Keratinocyte (primary cell): ENCODE measurements around the gene LY6G5B. TPM values are rescaled to one million over a fixed set of nuclear protein-coding genes. Genes with fewer than 3 reads are reported as not detected.

ENCODE experiments used
- DNase-seq: peaks from one replicate; pipeline ENCODE4 v3.0.0-alpha.2; 2011; ENCODE audit warnings: low read depth, missing footprints, low spot score
- FAIRE-seq: peaks from 2 replicates; lab custom pipeline; 2011; peaks lifted over from hg19 to GRCh38; lab: Jason Lieb, UNC
- H2AFZ ChIP-seq: 2 replicates; pipeline ENCODE4 v1.6.0; 2012; ENCODE audit warnings: low read length, control low read depth, inconsistent platforms; ENCODE audit not compliant: control insufficient read depth
- H3K27ac ChIP-seq: 2 replicates; pipeline ENCODE4 v1.5.1; 2011; ENCODE audit warnings: low read length; ENCODE audit not compliant: control insufficient read depth, insufficient read depth
- H3K27me3 ChIP-seq: 3 replicates; pipeline ENCODE4 v1.6.0; 2011; ENCODE audit warnings: low read length; ENCODE audit not compliant: control insufficient read depth, insufficient read depth; ENCODE audit errors: extremely low read depth
- H3K36me3 ChIP-seq, 2 experiments: 2 replicates in 1 of 2; 3 replicates in 1 of 2; pipeline ENCODE4 v1.5.1; 2011; ENCODE audit warnings: low read length in 2 of 2, mild to moderate bottlenecking in 1 of 2; ENCODE audit not compliant: control insufficient read depth in 2 of 2, insufficient read depth in 2 of 2; ENCODE audit errors: extremely low read depth in 1 of 2
- H3K4me1 ChIP-seq: 3 replicates; pipeline ENCODE4 v1.5.1; 2011; ENCODE audit warnings: low read length; ENCODE audit not compliant: control insufficient read depth, insufficient read depth; ENCODE audit errors: extremely low read depth
- H3K4me2 ChIP-seq: 3 replicates; pipeline ENCODE4 v1.6.0; 2011; ENCODE audit warnings: low read depth, low read length; ENCODE audit not compliant: control insufficient read depth, insufficient read depth; ENCODE audit errors: extremely low read depth
- H3K4me3 ChIP-seq, 3 experiments: fragments of 200-600 bp in 1 of 3; sonication (generic) in 1 of 3; 2 replicates in 2 of 3; 3 replicates in 1 of 3; pipeline ENCODE4 v1.5.1; 2011 to 2016; ENCODE audit warnings: low read length in 3 of 3, mild to moderate bottlenecking in 3 of 3, control low read depth in 2 of 3, inconsistent platforms in 1 of 3, low read depth in 1 of 3, mixed read lengths in 1 of 3, mixed run types in 1 of 3, moderate library complexity in 1 of 3; ENCODE audit not compliant: control insufficient read depth in 2 of 3, insufficient read depth in 2 of 3; ENCODE audit errors: extremely low read depth in 1 of 3
- H3K79me2 ChIP-seq: 2 replicates; pipeline ENCODE4 v1.6.0; 2012; ENCODE audit warnings: low read length; ENCODE audit not compliant: control insufficient read depth, insufficient read depth
- H3K9ac ChIP-seq: 3 replicates; pipeline ENCODE4 v1.6.0; 2011; ENCODE audit warnings: low read length; ENCODE audit not compliant: control insufficient read depth, insufficient read depth; ENCODE audit errors: extremely low read depth
- H3K9me1 ChIP-seq: 3 replicates; pipeline ENCODE4 v1.6.0; 2011; ENCODE audit warnings: low read length; ENCODE audit not compliant: control insufficient read depth, insufficient read depth; ENCODE audit errors: extremely low read depth
- H3K9me3 ChIP-seq: 2 replicates; pipeline ENCODE4 v1.5.1; 2012; ENCODE audit warnings: low read depth, low read length; ENCODE audit not compliant: control insufficient read depth
- H4K20me1 ChIP-seq: 3 replicates; pipeline ENCODE4 v1.6.0; 2011; ENCODE audit warnings: low read length; ENCODE audit not compliant: control insufficient read depth, insufficient read depth; ENCODE audit errors: extremely low read depth
- EZH2 ChIP-seq: IDR thresholded peaks from one replicate; pipeline ENCODE4 v1.6.1; 2012; ENCODE audit warnings: inconsistent platforms, mild to moderate bottlenecking, low read length, moderate library complexity
- dilution Hi-C: fragments of 300-500 bp; cut with MboI; formaldehyde crosslinking; loops from one replicate; pipeline ENCODE4 v1.7.0; 2020; ENCODE audit warnings: low sequenced_read_pairs; ENCODE audit not compliant: extremely low pct_ligation_motif_present
- polyA plus RNA-seq, 5 experiments: library from polyadenylated mRNA; depleted of rRNA in 3 of 5; stranded (reverse) in 3 of 5; stranded (forward) in 1 of 5; unstranded in 1 of 5; fragments of >200 nt; gene quantifications; 1 replicate in 1 of 5; 2 replicates in 3 of 5; 3 replicates in 1 of 5; pipeline versions ENCODE4 v1.2.1 to v1.2.3, GENCODE V29; 2011 to 2012; ENCODE audit warnings: missing spikeins in 2 of 5, low read depth in 1 of 5, low replicate concordance in 1 of 5
- TF ChIP-seq, protein P1 (sequence below), 3 experiments: IDR thresholded peaks in 1 of 3; conservative IDR thresholded peaks in 1 of 3; optimal IDR thresholded peaks in 1 of 3; 2 replicates in 2 of 3; 3 replicates in 1 of 3; pipeline versions ENCODE3 to v1.5.1; 2011; ENCODE audit warnings: low read length in 3 of 3, mild to moderate bottlenecking in 3 of 3, moderate library complexity in 2 of 3, control low read depth in 1 of 3, inconsistent platforms in 1 of 3; ENCODE audit not compliant: insufficient read depth in 2 of 3; ENCODE audit errors: extremely low read depth in 1 of 3

The LY6G5B gene
- polyA plus RNA-seq, 1 donor (not counting 4 experiments of a cell fraction or from before 2014, with no cell fraction given) = 5.2 TPM

DNA sequence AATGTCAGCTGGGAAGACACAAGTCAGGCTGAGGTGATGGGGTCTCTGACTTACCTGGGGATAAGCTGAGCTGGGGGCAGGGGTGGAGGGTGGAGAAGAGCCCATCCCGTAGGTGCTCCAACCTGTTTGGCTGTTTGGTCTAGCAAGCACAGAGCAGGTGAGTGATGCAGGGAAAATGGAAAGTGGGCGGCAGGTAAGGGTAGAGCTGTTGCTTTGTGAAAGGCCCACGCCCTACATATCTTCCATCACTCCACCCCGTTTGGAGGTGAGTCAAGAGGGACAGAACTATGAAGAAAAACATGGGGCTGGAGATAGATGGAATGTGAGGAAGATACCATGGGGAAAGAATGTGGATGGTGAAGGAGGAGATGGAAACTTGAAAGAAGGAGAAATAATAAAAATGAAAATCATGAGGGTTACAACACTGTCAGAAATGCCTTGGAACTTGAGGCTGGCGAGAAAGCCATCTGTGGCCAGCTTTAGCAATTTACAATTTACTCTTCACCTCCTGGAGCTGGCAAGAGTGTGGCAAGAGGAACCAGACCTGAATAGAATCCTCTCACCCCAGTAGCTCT is 50.5 kb downstream of the LY6G5B start:
- peak overlapping the region in 1 of 3 experiments; percentile 13 for H3K4me3 ChIP-seq
- H2AFZ ChIP-seq = peak overlapping the region; percentile 22
- no peak overlapping the region for H3K9ac ChIP-seq
- FAIRE-seq (peak; percentile 23), DNase-seq (no peak)
- no peaks in the 10 kb centered on the region for H4K20me1 ChIP-seq
- H3K4me2 ChIP-seq = peak overlapping the region; percentile 6
- dilution Hi-C loops = no loop called here
- TF ChIP-seq, protein P1, sequence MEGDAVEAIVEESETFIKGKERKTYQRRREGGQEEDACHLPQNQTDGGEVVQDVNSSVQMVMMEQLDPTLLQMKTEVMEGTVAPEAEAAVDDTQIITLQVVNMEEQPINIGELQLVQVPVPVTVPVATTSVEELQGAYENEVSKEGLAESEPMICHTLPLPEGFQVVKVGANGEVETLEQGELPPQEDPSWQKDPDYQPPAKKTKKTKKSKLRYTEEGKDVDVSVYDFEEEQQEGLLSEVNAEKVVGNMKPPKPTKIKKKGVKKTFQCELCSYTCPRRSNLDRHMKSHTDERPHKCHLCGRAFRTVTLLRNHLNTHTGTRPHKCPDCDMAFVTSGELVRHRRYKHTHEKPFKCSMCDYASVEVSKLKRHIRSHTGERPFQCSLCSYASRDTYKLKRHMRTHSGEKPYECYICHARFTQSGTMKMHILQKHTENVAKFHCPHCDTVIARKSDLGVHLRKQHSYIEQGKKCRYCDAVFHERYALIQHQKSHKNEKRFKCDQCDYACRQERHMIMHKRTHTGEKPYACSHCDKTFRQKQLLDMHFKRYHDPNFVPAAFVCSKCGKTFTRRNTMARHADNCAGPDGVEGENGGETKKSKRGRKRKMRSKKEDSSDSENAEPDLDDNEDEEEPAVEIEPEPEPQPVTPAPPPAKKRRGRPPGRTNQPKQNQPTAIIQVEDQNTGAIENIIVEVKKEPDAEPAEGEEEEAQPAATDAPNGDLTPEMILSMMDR (optimal IDR thresholded peaks at IDR 0.05 in 1 of 3, IDR thresholded peaks at IDR 0.05 in 1 of 3, conservative IDR thresholded peaks at IDR 0.05 in 1 of 3; ENCODE audit: extremely low read depth in 1 of 3, insufficient read depth in 2 of 3, low read length in 3 of 3) = no peak
- no peak for TF ChIP-seq EZH2
- H3K27ac ChIP-seq = no peak overlapping the region
- no peaks in the 10 kb centered on the region for H3K79me2 ChIP-seq
- peaks cover 5% of the 10 kb centered on the region for H3K9me1 ChIP-seq
- peaks cover 31% of the 10 kb centered on the region for H3K4me1 ChIP-seq
- H3K27me3 ChIP-seq = no peaks in the 10 kb centered on the region
- H3K36me3 ChIP-seq = peaks cover 0 to 4% of the 10 kb centered on the region in 2 experiments
- H3K9me3 ChIP-seq = no peaks in the 10 kb centered on the region

DNA sequence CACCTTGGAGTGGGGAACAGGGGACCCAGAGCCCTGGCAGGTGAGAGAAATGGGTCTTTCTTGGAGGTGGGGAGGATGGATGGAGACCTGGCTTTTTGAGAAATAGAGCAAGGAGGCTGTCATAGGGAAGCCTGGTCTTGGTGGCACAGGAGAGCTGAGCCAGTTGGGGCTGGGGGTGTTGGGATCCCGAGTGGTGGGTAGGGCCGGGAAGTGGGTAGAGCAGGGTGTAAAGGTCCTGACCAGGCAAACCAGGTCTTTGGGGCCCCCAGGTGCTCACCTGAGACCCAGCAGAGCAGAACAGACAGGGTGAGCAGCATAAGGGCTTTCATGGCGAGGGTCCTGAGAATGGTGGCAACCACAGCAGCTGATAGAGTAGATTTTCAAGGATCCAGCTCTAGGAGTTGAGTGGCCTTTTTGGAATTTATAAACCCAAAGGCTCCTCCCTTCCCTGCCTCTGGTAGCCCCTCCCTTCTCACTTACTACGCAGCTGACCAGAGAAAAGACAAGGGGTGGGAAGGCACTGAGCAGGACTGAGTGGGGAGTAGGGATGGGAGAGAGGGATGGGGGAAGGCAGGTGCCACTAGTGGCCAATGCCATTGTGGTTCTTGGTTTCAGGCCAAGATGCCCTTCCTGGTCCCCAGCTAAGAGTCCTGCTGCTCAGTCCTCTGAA is 51.7 kb downstream of the LY6G5B start, which contains the start of gene LY6G6C:
TSS of gene LY6G6C (minus strand) at position 396 of the 670 bp plus-strand sequence. CDS start at position 329, 67 bp downstream.
- Histone ChIP-seq H3K27ac (no peak within 1 kb of the TSS), H3K4me1 (peaks cover 31% of the 10 kb centered on the region), H3K9me3 (no peaks in the 10 kb centered on the region), H3K4me2 (no peak within 1 kb of the TSS), H3K9me1 (peaks cover 5% of the 10 kb centered on the region), H3K79me2 (no peaks in the 10 kb centered on the region), H4K20me1 (no peaks in the 10 kb centered on the region), H3K4me3 (no peak within 1 kb of the TSS), H3K36me3 (peaks cover 0 to 4% of the 10 kb centered on the region in 2 experiments), H2AFZ (no peak within 1 kb of the TSS), H3K27me3 (no peaks in the 10 kb centered on the region), H3K9ac (no peak within 1 kb of the TSS)
- TF ChIP-seq, protein P1 (optimal IDR thresholded peaks at IDR 0.05 in 1 of 3, IDR thresholded peaks at IDR 0.05 in 1 of 3, conservative IDR thresholded peaks at IDR 0.05 in 1 of 3; ENCODE audit: extremely low read depth in 1 of 3, insufficient read depth in 2 of 3, low read length in 3 of 3) = no peak
- no peak for TF ChIP-seq EZH2
- dilution Hi-C loops = no loop called here
- DNase-seq (no peak), FAIRE-seq (no peak)
